Thyroid gland (tissue), 4 donors: Measurements from ENCODE around the gene UBR4. TPM values are rescaled to one million over a fixed set of nuclear protein-coding genes. Genes with fewer than 3 reads are reported as not detected.
A peak's percentile ranks its signal among the peaks of the same experiment; 100 is the strongest.

Experiments
- DNase-seq, 2 donors: peaks; one replicate each; pipeline ENCODE4 v3.0.0-alpha.2; 2019
- H3K27ac ChIP-seq, 3 donors: fragments of 200-600 bp; sonication (generic); 1 replicate in 2 of 3; 2 replicates in 1 of 3; pipeline ENCODE4 v1.5.1; 2016 to 2019; ENCODE audit warnings: mild to moderate bottlenecking in 1 of 3, moderate library complexity in 1 of 3
- H3K27me3 ChIP-seq: fragments of 200-600 bp; sonication (generic); one replicate; pipeline ENCODE4 v1.5.1; 2019
- H3K36me3 ChIP-seq, 2 donors: fragments of 200-600 bp; sonication (generic); one replicate each; pipeline ENCODE4 v1.5.1; 2016 to 2019
- H3K4me1 ChIP-seq, 2 donors: fragments of 200-600 bp; sonication (generic); one replicate each; pipeline ENCODE4 v1.5.1; 2017 to 2019
- H3K4me3 ChIP-seq, 3 donors: fragments of 200-600 bp; sonication (generic); replicated peaks in 1 of 3; 1 replicate in 2 of 3; 2 replicates in 1 of 3; pipeline ENCODE4 v1.5.1; 2016; ENCODE audit warnings: mild to moderate bottlenecking in 1 of 3
- H3K9me3 ChIP-seq: fragments of 200-600 bp; sonication (generic); one replicate; pipeline ENCODE4 v1.5.1; 2017
- CTCF ChIP-seq, 6 experiments: fragments of 200-600 bp in 3 of 6; fragments of 450-650 bp in 3 of 6; sonication (generic) in 3 of 6; IDR thresholded peaks; one replicate each; pipeline ENCODE4 v1.5.1; 2016 to 2019; ENCODE audit warnings: antibody characterized with exemption in 6 of 6, mild to moderate bottlenecking in 2 of 6, inconsistent platforms in 1 of 6, moderate library complexity in 1 of 6
- POLR2A ChIP-seq, 2 donors: fragments of 450-650 bp; IDR thresholded peaks; one replicate each; pipeline ENCODE4 v1.6.1; 2017; ENCODE audit warnings: antibody characterized with exemption in 2 of 2, mild to moderate bottlenecking in 2 of 2, moderate library complexity in 1 of 2
- WGBS, 2 donors: methylation state at CpG; one replicate each; pipeline ENCODE4 v1.1.5; 2017; 5-methylcytosine and 5-hydroxymethylcytosine counted together
- intact Hi-C: fragments of 100-400 bp; cut with DNase I; formaldehyde crosslinking; loops from one replicate; pipeline ENCODE4 v1.15.1; 2023
- total RNA-seq, 4 donors: library from RNA; depleted of rRNA; stranded (reverse); fragments of >200 nt; gene quantifications; one replicate each; pipeline ENCODE4 v1.2.3, GENCODE V29; 2016

Gene UBR4
- total RNA-seq, 4 donors from 2014 or later: 110 to 221 (median 160) TPM

DNA sequence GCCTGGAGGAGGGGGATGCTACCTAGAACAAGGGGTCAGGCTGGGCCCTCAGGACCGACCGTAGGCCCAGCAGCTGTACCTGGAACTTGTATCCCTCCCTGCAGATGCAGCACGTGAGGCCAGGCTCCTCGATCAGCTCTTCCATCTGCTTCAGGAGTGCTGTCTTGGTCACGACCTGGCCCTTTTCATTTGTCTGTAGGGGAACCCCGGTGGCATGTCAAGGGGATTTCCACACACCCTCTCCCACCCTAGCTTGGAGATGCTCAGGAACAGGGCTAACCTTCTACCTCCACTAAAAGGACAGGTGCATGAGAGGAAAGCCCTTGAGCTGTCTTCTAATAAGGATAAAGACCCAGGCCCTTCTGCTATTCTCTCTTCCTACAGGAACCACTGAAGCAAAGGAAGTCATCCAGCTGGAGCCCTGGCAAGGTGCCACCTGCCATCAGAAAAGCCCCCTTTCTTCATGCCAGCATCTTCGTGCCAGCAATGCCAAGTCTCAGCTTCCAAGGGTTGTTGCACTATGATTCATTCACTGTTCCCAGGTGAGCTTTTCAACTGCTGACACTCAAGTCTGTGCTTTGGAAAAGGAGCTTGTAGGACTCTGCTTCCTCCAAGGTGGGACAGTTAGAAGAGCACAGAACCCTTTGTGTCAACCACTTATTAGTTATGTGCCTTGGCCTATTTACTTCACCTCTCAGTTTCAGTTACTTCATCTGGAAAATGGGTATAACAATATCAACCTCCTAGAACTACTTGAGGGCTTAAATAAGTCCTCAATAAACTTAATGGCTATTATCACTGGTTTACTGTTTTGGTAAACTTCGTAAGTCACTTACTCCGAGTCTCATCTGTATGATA is 122.1 kb downstream of the UBR4 start:
- H3K27ac ChIP-seq: peak overlapping the region; percentile 1 to 94 (median 77)
- H3K36me3 ChIP-seq: peaks cover 61 to 73% of the 10 kb centered on the region in 2 donors
- WGBS, 2 donors: 75 to 83% methylated on average over 8 to 9 of the region's 9 CpGs

GRCh38 chr1:19087017-19087736 is 122.9 kb downstream of the UBR4 start:
- Histone ChIP-seq H3K9me3 (no peaks in the 10 kb centered on the region), H3K36me3 (peaks cover 61 to 73% of the 10 kb centered on the region in 2 donors), H3K4me1 (peaks cover 21 to 40% of the 10 kb centered on the region in 2 donors), H3K4me3 (no peak overlapping the region), H3K27me3 (no peaks in the 10 kb centered on the region), H3K27ac (peak overlapping the region; percentile 62 to 94 (median 77))
- intact Hi-C loops: loop anchor here (10.0 kb wide), 1 partner anchor 112 kb away; no protein-coding TSS in a partner anchor
- WGBS, 2 donors: 48 to 63% methylated on average over 4 to 6 of the region's 6 CpGs
- no peak for TF ChIP-seq POLR2A (IDR thresholded peaks at IDR 0.05)
- TF ChIP-seq CTCF (IDR thresholded peaks at IDR 0.05): no peak
- peak; percentile 60 to 64 for DNase-seq

More for the DNA sequence above, 122.1 kb downstream of the UBR4 start:
- Histone ChIP-seq H3K27me3 (no peaks in the 10 kb centered on the region), H3K4me1 (peaks cover 21 to 40% of the 10 kb centered on the region in 2 donors), H3K4me3 (no peak overlapping the region), H3K9me3 (no peaks in the 10 kb centered on the region)
- TF ChIP-seq POLR2A (IDR thresholded peaks at IDR 0.05) (no peak), CTCF (IDR thresholded peaks at IDR 0.05) (no peak)
- intact Hi-C loops: loop anchor here (10.0 kb wide), 1 partner anchor 113 kb away; no protein-coding TSS in a partner anchor
- DNase-seq: peak; percentile 43 to 48

DNA sequence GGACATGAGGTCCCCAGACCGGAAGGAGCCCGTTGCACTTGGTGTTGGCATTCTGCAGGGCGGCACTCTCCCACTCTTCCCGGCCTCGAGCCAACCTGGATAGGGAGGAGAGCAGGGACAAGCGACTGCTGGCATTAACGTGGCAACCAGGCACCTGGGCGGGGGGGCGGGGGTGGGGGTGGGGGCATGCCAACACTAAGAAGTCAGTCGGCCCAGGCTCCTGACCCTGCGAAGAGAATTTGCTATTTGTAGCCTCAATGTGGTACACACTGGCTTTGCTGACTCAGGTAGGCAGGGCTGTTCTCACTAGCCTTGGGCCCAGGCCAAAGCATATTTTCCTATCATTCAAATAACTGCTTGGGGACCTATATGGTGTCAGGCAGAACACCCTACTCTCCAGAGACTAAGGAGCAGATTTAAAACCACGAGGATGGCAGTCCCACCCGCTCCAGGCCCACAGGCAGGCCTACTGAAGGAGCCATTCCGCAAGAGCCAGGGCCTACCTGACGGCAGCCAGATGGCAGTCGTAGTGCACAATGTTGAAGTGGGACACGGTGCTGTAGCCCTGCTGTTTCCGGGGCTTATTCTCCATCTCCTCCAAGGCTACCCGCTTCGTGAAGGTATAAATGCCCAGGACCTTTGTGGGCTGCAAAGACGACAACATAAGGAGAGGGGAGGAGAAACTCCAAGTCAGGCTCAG is 123.7 kb downstream of the UBR4 start:
- no peak for TF ChIP-seq POLR2A (IDR thresholded peaks at IDR 0.05)
- TF ChIP-seq CTCF (IDR thresholded peaks at IDR 0.05): no peak
- intact Hi-C loops: loop anchor here (10.0 kb wide), 1 partner anchor 112 kb away; no protein-coding TSS in a partner anchor
- 59 to 75% methylated on average over 12 to 17 of the region's 21 CpGs for WGBS, 2 donors
- Histone ChIP-seq H3K9me3 (no peaks in the 10 kb centered on the region), H3K4me1 (peaks cover 21 to 39% of the 10 kb centered on the region in 2 donors), H3K36me3 (peaks cover 66 to 67% of the 10 kb centered on the region in 2 donors), H3K27ac (peak overlapping the region; percentile 62 to 94 (median 77)), H3K27me3 (no peaks in the 10 kb centered on the region), H3K4me3 (no peak overlapping the region)
- DNase-seq: peak; percentile 47 to 51

- H3K9me3 ChIP-seq: no peaks in the 10 kb centered on the region
- no peak for DNase-seq
- H3K27me3 ChIP-seq: no peaks in the 10 kb centered on the region
- WGBS, 2 donors: 93 to 96% methylated on average over 19 to 20 of the region's 20 CpGs
- no peak overlapping the region for H3K27ac ChIP-seq
- intact Hi-C loops: loop anchor here (10.0 kb wide), 1 partner anchor 109 kb away; no protein-coding TSS in a partner anchor
- H3K4me3 ChIP-seq: no peak overlapping the region
- peaks cover 36 to 59% of the 10 kb centered on the region in 2 donors for H3K4me1 ChIP-seq
- no peak for TF ChIP-seq POLR2A (IDR thresholded peaks at IDR 0.05)
- no peak for TF ChIP-seq CTCF (IDR thresholded peaks at IDR 0.05)
- H3K36me3 ChIP-seq: peaks cover 60 to 68% of the 10 kb centered on the region in 2 donors
Measured at GRCh38 chr1:19084206-19084738, 125.8 kb downstream of the UBR4 start.
